IMR-90 (cell line): ENCODE measurements around the gene SLC46A3. TPM values are rescaled to one million over a fixed set of nuclear protein-coding genes. Genes with fewer than 3 reads are reported as not detected.

Experiments
- ATAC-seq: fragments of 200-7000 bp; cut with Tn5 transposase; 2 replicates; pipeline ENCODE4 v1.9.1; 2020; ENCODE audit warnings: low read depth, mild to moderate bottlenecking, moderate library complexity
- BruUV-seq: library from RNA; stranded (reverse); fragments of 400-500 nt; replicated peaks from 2 replicates; lab custom pipeline; 2021; lab: Mats Ljungman, UMichigan
- CTCF ChIA-PET: fragments of 300-600 bp; formaldehyde crosslinking; extraction: SDS; loops from one replicate; lab custom pipeline; 2021; ENCODE audit warnings: antibody characterized with exemption; lab: Yijun Ruan, JAX
- POLR2A ChIA-PET: fragments of 300-600 bp; sonication (Branson Sonifier 250); formaldehyde crosslinking; loops from one replicate; lab custom pipeline; 2022; ENCODE audit warnings: antibody characterized with exemption; ENCODE audit not compliant: unreplicated experiment; lab: Charles Lee
- DNase-seq: peaks from one replicate; pipeline ENCODE4 v3.0.0; 2013
- H2AFZ ChIP-seq: replicated peaks from 2 replicates; pipeline ENCODE3; 2013; ENCODE audit warnings: low read length, mild to moderate bottlenecking; ENCODE audit not compliant: poor library complexity
- H2AK5ac ChIP-seq: 2 replicates; pipeline ENCODE4 v1.6.1; 2013; ENCODE audit warnings: low read depth, low read length, inconsistent platforms
- H2AK9ac ChIP-seq: replicated peaks from 2 replicates; pipeline ENCODE3; 2013; ENCODE audit warnings: mild to moderate bottlenecking, low read depth, low read length, moderate library complexity; ENCODE audit not compliant: poor library complexity
- H2BK120ac ChIP-seq: 2 replicates; pipeline ENCODE4 v1.6.1; 2013; ENCODE audit warnings: low read depth, low read length, inconsistent platforms
- H2BK15ac ChIP-seq: 3 replicates; pipeline ENCODE4 v1.6.1; 2013; ENCODE audit warnings: low read depth, low read length, inconsistent platforms
- H2BK20ac ChIP-seq: 2 replicates; pipeline ENCODE4 v1.6.1; 2013; ENCODE audit warnings: low read depth, mild to moderate bottlenecking, inconsistent platforms, low read length, moderate library complexity
- H2BK5ac ChIP-seq: 2 replicates; pipeline ENCODE4 v1.6.1; 2013; ENCODE audit warnings: mild to moderate bottlenecking, low read depth, low read length, inconsistent platforms; ENCODE audit not compliant: poor library complexity, severe bottlenecking
- H3K14ac ChIP-seq: replicated peaks from 2 replicates; pipeline ENCODE4 v1.6.1; 2013; ENCODE audit warnings: low read depth, low read length, inconsistent platforms
- H3K18ac ChIP-seq: 2 replicates; pipeline ENCODE4 v1.6.1; 2013; ENCODE audit warnings: low read depth, low read length, control low read depth
- H3K23ac ChIP-seq: 2 replicates; pipeline ENCODE4 v1.6.1; 2013; ENCODE audit warnings: low read depth, low read length, inconsistent platforms
- H3K27ac ChIP-seq: 2 replicates; pipeline ENCODE4 v1.5.1; 2013; ENCODE audit warnings: mild to moderate bottlenecking, control low read depth, low read length; ENCODE audit not compliant: insufficient read depth
- H3K27me3 ChIP-seq: 2 replicates; pipeline ENCODE4 v1.6.1; 2013; ENCODE audit warnings: low read length; ENCODE audit not compliant: control insufficient read depth, insufficient read depth
- H3K36me3 ChIP-seq: 2 replicates; pipeline ENCODE4 v1.6.1; 2013; ENCODE audit warnings: low read length, mixed read lengths; ENCODE audit not compliant: control insufficient read depth, insufficient read depth
- H3K4ac ChIP-seq: 2 replicates; pipeline ENCODE4 v1.6.1; 2013; ENCODE audit warnings: low read depth, low read length, inconsistent platforms
- H3K4me1 ChIP-seq: 2 replicates; pipeline ENCODE4 v1.6.1; 2013; ENCODE audit warnings: low read length, mixed read lengths; ENCODE audit not compliant: control insufficient read depth, insufficient read depth
- H3K4me2 ChIP-seq: 2 replicates; pipeline ENCODE4 v1.6.1; 2013; ENCODE audit warnings: low read depth, mild to moderate bottlenecking, control low read depth, low read length, moderate library complexity
- H3K4me3 ChIP-seq: 2 replicates; pipeline ENCODE4 v1.5.1; 2013; ENCODE audit warnings: low read depth, mild to moderate bottlenecking, control low read depth, low read length, moderate library complexity; ENCODE audit not compliant: insufficient read depth
- H3K56ac ChIP-seq: 2 replicates; pipeline ENCODE4 v1.6.1; 2013; ENCODE audit warnings: low read length, inconsistent platforms; ENCODE audit not compliant: insufficient read depth; ENCODE audit errors: extremely low read depth
- H3K79me1 ChIP-seq, 2 experiments: 2 replicates each; pipeline ENCODE4 v1.6.1; 2013; ENCODE audit warnings: low read length in 2 of 2, inconsistent platforms in 1 of 2, low read depth in 1 of 2
- H3K9ac ChIP-seq: 2 replicates; pipeline ENCODE4 v1.6.1; 2013; ENCODE audit warnings: low read depth, low read length, control low read depth
- H3K9me1 ChIP-seq: 2 replicates; pipeline ENCODE4 v1.6.1; 2013; ENCODE audit warnings: low read length, inconsistent platforms; ENCODE audit not compliant: insufficient read depth
- H3K9me3 ChIP-seq: 2 replicates; pipeline ENCODE4 v1.6.1; 2013; ENCODE audit warnings: low read length; ENCODE audit not compliant: control insufficient read depth, insufficient read depth
- H4K20me1 ChIP-seq: 2 replicates; pipeline ENCODE4 v1.6.1; 2013; ENCODE audit warnings: low read length, inconsistent platforms; ENCODE audit not compliant: insufficient read depth
- H4K5ac ChIP-seq: 2 replicates; pipeline ENCODE4 v1.6.1; 2013; ENCODE audit warnings: mild to moderate bottlenecking, low read depth, low read length, control low read depth
- H4K8ac ChIP-seq, 2 experiments: 2 replicates each; pipeline ENCODE4 v1.6.1; 2013; ENCODE audit warnings: low read depth in 2 of 2, low read length in 2 of 2, control low read depth in 1 of 2, inconsistent platforms in 1 of 2
- H4K91ac ChIP-seq: 2 replicates; pipeline ENCODE4 v1.6.1; 2013; ENCODE audit warnings: low read depth, low read length, inconsistent platforms; ENCODE audit not compliant: insufficient read depth
- MAFK ChIP-seq: IDR thresholded peaks from 2 replicates; pipeline ENCODE4 v1.6.1; 2012; ENCODE audit warnings: low read depth, low read length, improper control_type of control experiment
- MAZ ChIP-seq: IDR thresholded peaks from 2 replicates; pipeline ENCODE4 v1.6.1; 2012; ENCODE audit warnings: low read depth, mild to moderate bottlenecking, low read length, improper control_type of control experiment, moderate library complexity, borderline replicate concordance
- MXI1 ChIP-seq: IDR thresholded peaks from 2 replicates; pipeline ENCODE4 v1.6.1; 2012; ENCODE audit warnings: low read depth, mild to moderate bottlenecking, low read length, moderate library complexity, borderline replicate concordance
- WGBS, 2 experiments: methylation state at CpG; one replicate each; pipeline versions ENCODE4 v1.1.5 to v1.1.7; 2013; ENCODE audit warnings: missing lambda C conversion rate in 2 of 2; ENCODE audit not compliant: insufficient read length in 1 of 2; ENCODE audit errors: extremely low coverage in 2 of 2; 5-methylcytosine and 5-hydroxymethylcytosine counted together
- dilution Hi-C: fragments of 300-500 bp; cut with HindIII; formaldehyde crosslinking; loops from one replicate; pipeline ENCODE4 v1.14.3; 2018; ENCODE audit warnings: low sequenced_read_pairs; ENCODE audit not compliant: unreplicated experiment
- in situ Hi-C: fragments of 300-500 bp; cut with MboI; formaldehyde crosslinking; loops from 3 replicates; pipeline ENCODE4 v1.14.3; 2019; ENCODE audit warnings: low sequenced_read_pairs, inconsistent platforms, mixed read lengths
- intact Hi-C: fragments of 100-400 bp; cut with micrococcal nuclease; formaldehyde crosslinking; loops from 2 replicates; pipeline ENCODE4 v1.10.0; 2022
- polyA plus RNA-seq, 3 experiments: library from polyadenylated mRNA; depleted of rRNA; stranded (reverse); fragments of >200 nt; gene quantifications; 2 replicates each; pipeline ENCODE4 v1.2.3, GENCODE V29; 2012; ENCODE audit warnings: low replicate concordance in 1 of 3
- total RNA-seq: library from RNA; depleted of rRNA; stranded (reverse); fragments of >200 nt; gene quantifications from 2 replicates; pipeline ENCODE4 v1.2.3, GENCODE V29; 2012

The SLC46A3 gene
- total and polyA plus RNA-seq, 2 of the 4 experiments (the other 2 are of a cell fraction), result 0.54 to 0.89 TPM

DNA sequence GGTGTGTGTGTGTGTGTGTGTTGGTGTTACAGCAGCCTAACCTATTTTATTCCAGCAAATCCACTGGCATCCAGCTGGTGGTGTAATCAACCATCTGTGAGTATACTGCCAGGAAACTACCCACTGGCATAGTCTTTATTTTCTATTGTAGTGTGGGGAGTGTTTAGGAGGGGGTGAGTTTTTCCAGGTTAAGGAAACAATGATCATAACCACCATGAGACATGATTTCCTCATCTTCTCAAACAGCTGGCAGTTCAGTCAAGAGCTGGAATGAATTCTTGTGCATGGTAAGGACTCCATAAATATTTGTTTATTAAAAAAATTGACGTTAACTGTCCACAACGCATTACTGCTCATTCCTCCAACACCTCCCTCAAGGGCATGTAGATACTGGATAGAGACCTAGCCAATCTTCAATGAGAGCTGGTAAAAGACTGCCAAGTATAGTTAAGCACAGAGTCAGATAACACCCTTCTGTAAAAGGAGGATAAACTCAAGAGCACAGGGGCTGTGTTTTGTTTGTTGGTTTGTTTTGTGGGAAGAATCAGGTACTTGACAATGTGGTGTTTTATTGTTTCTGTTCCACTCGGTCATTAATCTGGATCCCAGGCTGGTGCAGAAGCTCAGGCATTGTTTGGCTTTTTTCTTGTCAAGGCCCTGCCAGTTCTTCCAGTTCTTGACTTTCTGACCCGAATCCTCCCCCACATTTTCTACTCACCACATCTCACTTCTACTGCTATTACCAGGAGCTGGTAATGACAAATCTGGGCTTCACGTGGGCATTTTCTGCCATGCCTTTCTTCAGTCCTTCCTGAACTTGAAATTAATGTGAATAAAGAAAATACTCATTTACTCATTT, 31.6 kb upstream of the SLC46A3 start:
- Histone ChIP-seq H2BK120ac (no peak overlapping the region), H3K36me3 (no peaks in the 10 kb centered on the region), H3K9ac (no peak overlapping the region), H4K8ac (no peak overlapping the region), H3K18ac (no peak overlapping the region; the same call in 1 of the 2 replicates), H2BK15ac (no peak overlapping the region), H3K4me3 (no peak overlapping the region), H2BK5ac (no peak overlapping the region), H4K5ac (no peak overlapping the region), H2BK20ac (no peak overlapping the region), H3K9me1 (peaks cover 2% of the 10 kb centered on the region; the same call in 1 of the 2 replicates), H2AK9ac (no peak overlapping the region), H4K91ac (no peak overlapping the region), H3K27me3 (no peaks in the 10 kb centered on the region), H3K4me2 (no peak overlapping the region), H3K23ac (no peak overlapping the region), H2AFZ (no peak overlapping the region), H4K20me1 (no peaks in the 10 kb centered on the region), H3K4ac (no peak overlapping the region), H3K27ac (no peak overlapping the region), H3K4me1 (peaks cover 6% of the 10 kb centered on the region), H3K56ac (no peak overlapping the region), H3K79me1 (no peaks in the 10 kb centered on the region), H3K14ac (no peak overlapping the region), H2AK5ac (no peak overlapping the region), H3K9me3 (0 out of 2 replicates have a peak, but pooled peaks cover 2% of the 10 kb centered on the region)
- ChIA-PET CTCF (no interaction called here), POLR2A (no interaction called here)
- dilution Hi-C loops, result no loop called here
- BruUV-seq, result no TSS peak
- ATAC-seq (no peak), DNase-seq (no peak)
- WGBS, 2 experiments, result no CpG with 5 or more reads among the region's 5 CpGs
- TF ChIP-seq MAZ (no peak), MXI1 (no peak), MAFK (no peak)
- intact Hi-C loops, result loop anchor here (5.0 kb wide), 2 partner anchors 33 to 42 kb away; partner anchors contain the start of gene SLC46A3
- in situ Hi-C loops, result no loop called here
